ENCODE data around the gene CDKAL1.
"Not testable (repeated sequence)": the region's sequence is repeated elsewhere in the genome, so short reads cannot be mapped to it uniquely, and the experiment has no call there.

The CDKAL1 gene

GRCh38 chr6:20879121-20879520 is 344.9 kb downstream of the CDKAL1 start:
- DNase-seq (ENCODE audit: low read depth) = no peak

- no peak for DNase-seq (ENCODE audit: low read depth)
Measured at GRCh38 chr6:20879526-20879925, 345.3 kb downstream of the CDKAL1 start.

DNA sequence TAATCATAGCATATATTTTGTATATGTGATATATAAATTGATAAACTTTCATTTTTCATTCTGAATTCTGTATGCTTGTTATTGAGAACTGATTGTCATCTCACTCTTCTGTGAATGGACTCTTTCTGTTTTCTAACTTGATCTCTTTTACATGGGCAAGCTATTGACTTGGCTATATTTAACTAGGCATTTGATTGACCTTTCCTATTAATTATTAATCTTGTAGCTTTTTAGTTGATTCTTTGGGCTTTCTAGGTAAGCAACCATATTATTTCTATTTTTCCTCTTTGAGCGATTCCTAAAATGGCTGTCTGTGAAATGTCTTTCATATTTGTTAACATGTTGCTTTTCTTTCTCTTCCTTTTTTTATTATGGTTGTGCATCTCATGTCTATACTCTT is 347.1 kb downstream of the CDKAL1 start:
- no peak for DNase-seq (ENCODE audit: low read depth)

GRCh38 chr6:20882014-20882413 is 347.8 kb downstream of the CDKAL1 start:
- DNase-seq (ENCODE audit: low read depth) = no peak

DNA sequence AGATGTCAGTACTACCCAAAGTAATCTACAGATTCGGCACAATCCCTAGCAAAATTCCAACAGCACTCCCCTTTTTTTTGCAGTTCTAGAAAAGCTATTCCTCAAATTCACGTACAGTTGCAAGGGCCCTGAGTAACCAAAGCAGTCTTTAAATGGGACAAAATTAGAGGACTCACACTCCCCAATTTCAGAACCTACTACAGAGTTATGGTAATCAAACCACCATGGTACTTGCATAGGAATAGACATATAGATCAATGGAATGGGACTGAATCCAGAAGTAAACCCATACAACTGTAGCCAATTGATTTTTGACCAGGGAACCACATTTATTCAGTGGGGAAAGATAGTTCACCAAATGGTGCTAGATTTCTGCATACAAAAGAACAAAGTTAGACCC is 350.8 kb downstream of the CDKAL1 start:
- DNase-seq (ENCODE audit: low read depth) = no peak

- DNase-seq (ENCODE audit: low read depth) = no peak
Measured at GRCh38 chr6:20891161-20891560, 356.9 kb downstream of the CDKAL1 start.

- DNase-seq (ENCODE audit: low read depth) = no peak
Measured at GRCh38 chr6:20892365-20892764, 358.1 kb downstream of the CDKAL1 start.

DNA sequence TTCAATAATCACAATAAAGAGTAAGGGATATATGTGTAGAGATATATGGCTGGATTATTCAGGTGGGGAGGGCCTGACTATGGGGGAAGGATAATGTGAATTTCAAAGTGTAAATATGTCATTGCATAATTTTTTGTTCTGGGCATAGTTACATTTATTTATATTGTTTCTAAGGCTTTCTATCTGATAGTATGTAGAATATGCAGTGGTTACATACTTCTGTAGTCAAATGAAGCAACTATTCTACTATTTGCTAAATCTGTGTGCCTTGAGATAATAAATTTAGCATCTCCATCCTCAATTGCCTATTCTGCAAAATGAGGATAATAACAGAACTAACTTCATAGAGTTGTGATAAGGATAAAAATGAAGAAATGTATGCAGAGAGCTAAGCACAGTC is 359.2 kb downstream of the CDKAL1 start:
- DNase-seq (ENCODE audit: low read depth) = peak; percentile 14

GRCh38 chr6:20900389-20901160 is 366.3 kb downstream of the CDKAL1 start:
- DNase-seq (ENCODE audit: low read depth) = no peak

GRCh38 chr6:20905377-20905776 is 371.1 kb downstream of the CDKAL1 start:
- DNase-seq (ENCODE audit: low read depth) = no peak

GRCh38 chr6:20906945-20907344 is 372.7 kb downstream of the CDKAL1 start:
- DNase-seq (ENCODE audit: low read depth) = peak; percentile 93

GRCh38 chr6:20907486-20908071 is 373.3 kb downstream of the CDKAL1 start:
- no peak for DNase-seq (ENCODE audit: low read depth)

DNA sequence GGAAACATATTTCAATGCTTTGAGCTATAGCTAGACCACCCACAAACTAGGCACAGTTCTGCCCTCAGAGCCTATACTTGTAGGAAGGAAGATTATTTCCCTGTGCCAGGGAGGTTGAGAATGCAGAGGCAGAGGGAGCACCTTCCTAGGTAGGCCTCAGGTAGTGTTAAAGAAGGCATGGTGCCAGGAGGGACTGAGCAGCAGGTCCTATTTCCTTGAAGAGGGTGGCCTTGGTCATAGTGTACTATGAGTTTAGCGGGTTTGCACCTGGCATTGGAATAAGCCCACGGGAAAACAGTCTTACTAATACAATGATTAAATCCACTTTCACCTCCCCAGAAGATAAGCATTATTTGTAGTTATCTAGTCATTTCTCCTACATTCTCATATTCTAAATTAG is 375.4 kb downstream of the CDKAL1 start:
- DNase-seq (ENCODE audit: low read depth) = no peak

DNA sequence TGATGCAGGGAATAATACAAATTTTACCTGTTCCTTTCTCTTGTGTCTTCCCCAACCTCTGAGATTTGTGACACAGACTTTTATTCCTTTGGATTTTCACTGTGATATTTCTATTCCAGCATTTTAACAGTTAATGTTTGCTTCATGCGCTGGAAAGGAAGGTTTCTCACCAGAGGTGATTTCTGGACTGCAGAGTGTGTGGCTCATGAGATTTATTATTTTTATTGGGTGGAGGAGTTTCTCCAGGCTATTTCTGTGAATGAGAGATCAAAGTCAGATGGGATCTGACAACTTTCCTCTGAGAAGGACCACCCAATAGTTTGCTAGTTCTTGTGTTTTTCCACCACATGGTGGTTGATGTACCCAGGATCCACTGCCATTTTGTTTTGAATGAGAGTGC is 377.5 kb downstream of the CDKAL1 start:
- no peak for DNase-seq (ENCODE audit: low read depth)

DNA sequence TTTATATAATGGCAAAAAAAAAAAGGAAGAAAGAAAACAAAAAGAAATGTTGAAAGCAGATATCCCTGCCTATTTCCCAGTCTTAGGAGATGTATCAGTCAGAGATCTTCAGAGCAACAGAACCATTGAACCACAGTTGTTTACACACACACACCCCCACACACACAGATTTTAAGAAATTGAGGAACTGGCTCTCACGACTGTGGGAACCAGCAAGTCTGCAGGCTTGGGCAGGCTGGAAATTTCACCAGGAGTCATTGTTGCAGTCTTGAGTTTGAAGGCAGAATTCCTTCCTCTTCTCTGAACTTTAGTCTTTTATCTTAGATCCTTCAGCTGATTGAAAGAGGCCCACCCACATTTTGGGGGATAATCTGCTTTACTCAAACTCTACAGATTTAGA is 380.9 kb downstream of the CDKAL1 start:
- no peak for DNase-seq (ENCODE audit: low read depth)

GRCh38 chr6:20915626-20916025 is 381.4 kb downstream of the CDKAL1 start:
- no peak for DNase-seq (ENCODE audit: low read depth)

DNA sequence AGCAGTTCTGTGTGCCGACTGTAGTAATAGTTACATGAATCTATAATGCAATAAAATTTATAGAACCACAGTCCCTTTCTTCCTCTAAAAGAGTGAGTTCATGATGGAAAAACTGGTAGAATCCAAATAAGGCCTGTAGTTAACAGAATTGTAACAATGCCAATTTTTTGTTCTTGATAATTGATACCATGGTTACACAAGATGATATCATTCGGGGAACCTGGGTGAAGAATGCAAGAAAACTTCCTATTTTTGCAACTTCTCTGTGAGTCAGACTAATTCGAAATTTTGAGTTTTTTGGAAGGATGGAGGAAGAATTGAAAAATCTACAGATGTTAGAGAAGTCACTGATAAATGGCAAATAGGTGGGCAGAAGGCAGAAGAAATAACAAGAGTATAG is 381.8 kb downstream of the CDKAL1 start:
- peak; percentile 77 for DNase-seq (ENCODE audit: low read depth)

DNA sequence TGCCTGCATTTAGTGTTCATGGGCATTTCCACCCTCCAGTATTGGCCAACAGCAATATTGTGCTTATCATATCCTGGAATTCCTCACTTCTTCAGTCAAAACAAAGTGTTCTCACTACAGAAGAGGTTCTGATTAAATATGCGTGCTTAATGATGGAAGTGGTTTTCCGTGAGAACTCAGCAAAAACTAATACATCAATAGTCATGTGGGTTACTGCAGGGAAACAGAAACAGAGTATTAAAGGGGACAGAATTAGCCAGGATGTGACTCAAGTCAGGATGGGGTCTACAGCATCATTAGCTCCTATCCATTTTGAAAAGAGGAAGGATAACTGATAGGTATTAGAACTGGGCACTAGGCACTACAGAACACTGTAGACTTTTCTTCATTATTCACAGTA is 384.6 kb downstream of the CDKAL1 start:
- DNase-seq (ENCODE audit: low read depth) = no peak

DNA sequence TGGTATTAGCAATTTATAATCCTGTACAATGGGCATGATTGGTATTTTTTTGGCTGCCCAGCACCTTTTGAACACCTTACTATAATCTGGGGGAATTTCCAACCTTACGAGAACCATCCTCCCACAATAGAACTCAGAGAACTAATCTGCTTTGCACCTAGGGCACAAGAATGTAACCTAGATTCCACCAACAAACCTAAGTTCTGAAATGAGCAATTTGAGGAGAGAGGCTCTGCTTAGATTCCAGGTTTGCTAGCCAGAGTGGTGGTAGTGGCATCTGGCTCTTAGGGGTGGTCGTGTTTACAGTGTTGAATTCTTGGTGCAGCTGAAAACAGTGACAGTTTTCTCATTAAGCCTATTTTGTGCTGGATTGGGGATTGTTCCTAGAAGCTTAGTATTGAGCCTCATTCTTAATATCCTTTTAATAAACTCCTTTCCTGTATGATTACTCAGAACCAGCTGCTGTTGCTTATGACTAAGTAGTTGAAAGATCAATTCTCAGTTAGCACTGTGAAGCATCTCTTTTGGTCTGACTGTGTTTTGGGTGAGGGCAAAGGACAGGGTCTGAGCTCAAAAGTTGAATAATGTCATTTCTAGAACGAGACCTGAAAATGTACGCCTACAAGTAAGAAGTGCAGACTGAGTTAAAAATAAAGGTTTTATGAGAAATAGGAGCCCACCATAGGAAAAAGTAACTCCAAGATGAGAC is 385.6 kb downstream of the CDKAL1 start:
- DNase-seq (ENCODE audit: low read depth) = no peak

DNA sequence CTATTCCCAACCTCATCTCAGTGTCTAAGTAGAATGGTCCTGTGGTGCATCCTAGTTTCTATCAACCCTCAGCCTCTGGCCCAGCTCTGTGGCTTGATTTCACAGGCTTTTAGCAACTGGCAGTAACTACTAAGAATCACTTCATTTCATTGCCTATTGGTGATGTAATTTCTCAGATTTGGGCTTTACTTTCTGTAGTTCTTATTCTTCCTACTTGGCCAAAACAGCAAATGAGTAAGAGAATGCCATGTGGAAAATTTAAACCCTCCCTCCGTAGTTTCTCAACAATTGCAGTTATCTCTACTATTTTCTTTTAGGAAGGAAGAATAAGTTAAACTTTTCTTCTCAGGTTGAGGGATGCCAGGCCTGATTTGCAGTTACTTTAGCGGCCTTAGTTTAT is 387.3 kb downstream of the CDKAL1 start:
- DNase-seq (ENCODE audit: low read depth) = peak; percentile 63

GRCh38 chr6:20922743-20923142 is 388.5 kb downstream of the CDKAL1 start:
- no peak for DNase-seq (ENCODE audit: low read depth)

DNA sequence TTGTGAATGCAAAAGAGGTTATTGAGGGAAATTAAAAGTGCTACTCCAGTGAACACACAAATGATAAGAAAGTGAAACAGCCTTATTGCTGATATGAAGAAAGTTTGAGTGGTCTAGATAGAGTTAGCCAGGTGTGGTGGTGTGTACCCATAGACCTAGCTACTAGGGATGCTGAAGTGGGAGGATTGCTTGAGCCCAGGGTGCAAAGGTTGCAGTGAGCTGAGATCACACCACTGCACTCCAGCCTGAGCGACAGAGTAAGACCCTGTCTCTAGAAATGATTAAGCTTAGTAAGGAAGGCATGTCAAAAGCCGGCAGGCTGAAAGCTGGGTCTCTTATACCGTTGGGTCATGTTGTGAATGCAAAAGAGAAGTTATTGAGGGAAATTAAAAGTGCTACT is 389.8 kb downstream of the CDKAL1 start:
- DNase-seq (ENCODE audit: low read depth) = not testable (repeated sequence)

DNA sequence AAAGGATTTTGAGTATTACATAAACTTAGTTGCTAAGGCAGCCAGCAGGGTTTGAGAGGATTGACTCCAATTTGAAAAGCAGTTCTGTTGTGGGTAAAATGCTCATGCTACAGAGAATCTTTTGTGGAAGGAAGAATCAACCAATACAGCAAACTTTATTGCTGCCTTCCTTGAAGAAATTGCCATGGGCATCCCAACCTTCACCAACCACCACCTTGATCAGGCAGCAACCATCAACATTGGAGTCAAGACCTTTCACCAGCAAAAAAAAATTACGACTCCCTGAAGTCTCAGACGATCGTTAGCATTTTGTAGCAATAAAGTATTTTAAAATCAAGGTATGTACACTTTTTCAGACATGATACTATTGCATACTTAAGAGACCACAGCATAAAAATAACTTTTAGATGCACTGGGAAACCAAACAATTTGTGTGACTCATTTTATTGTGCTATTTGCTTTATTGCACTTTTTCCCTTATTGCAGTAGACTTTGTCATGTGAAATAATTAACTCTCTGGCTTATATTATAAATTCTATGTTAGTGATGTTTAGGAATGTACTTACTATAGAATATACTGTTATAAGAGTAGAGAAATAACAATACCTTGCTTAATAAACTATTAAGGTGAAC is 390.8 kb downstream of the CDKAL1 start:
- DNase-seq (ENCODE audit: low read depth) = no peak
